ENCODE data around the gene SLC35G4.
"Not testable (repeated sequence)": the region's sequence is repeated elsewhere in the genome, so short reads cannot be mapped to it uniquely, and the experiment has no call there.

Gene SLC35G4

DNA sequence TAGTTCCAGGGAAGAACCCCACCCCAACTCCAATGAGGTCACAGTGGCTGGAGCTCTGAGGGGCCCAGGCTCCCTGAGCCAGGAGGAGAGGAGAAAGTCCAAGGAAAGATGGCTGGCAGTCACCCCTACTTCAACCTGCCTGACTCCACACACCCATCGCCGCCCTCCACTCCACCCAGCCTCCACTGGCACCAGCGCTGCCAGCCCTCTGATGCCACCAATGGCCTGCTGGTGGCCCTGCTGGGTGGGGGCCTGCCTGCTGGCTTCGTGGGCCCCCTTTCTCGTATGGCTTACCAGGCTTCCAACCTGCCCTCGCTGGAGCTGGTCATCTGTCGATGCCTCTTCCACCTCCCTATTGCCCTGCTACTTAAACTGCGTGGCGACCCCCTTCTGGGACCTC lies at the start of gene SLC35G4:
Gene SLC35G4, plus strand, starts transcription at position 109 of the 400 bp plus-strand sequence. Its CDS starts 0 bp downstream, at position 109.
- not testable (repeated sequence) for DNase-seq (ENCODE audit: low read depth in 2 of 2)

DNA sequence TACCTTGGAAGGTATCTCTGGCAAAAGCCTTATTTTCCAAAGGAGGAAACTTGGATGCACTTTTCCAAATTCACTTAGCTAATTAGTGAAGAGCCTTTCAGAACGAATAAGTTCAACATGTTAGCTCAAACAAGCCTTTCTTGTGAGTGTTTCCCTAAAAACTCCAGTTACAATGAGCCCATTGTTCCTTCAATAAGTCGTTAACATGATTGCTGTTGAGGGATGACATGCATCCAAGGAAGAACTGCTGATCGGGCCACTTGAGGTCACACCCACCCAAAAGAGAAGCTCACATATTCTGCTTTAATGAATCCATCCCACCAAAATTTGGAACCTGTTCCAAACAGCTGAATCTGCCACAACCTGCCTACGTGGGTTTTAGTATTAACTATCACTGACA lies 48.1 kb upstream of the SLC35G4 start:
- DNase-seq (ENCODE audit: low read depth in 2 of 2): no peak

DNA sequence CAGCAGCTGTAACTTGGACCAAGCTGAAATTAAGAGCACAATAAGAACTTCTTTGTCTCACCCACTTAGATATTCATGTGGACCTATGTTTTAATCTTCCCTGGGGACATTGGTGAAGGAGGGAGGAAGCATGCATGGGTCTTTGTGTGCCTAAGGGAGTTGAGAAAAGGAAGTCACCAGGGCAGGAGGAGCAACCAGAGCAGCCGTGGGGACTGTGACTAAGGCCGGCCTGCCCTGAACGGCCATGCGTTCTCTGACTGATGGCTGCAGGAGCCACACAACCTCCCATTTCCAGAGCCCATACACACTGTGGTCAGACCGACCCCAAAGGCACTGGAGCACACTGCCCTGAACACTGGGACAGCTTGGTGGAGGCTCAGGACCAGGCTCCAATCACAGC lies 43.7 kb upstream of the SLC35G4 start:
- no peak for DNase-seq (ENCODE audit: low read depth in 2 of 2)

DNA sequence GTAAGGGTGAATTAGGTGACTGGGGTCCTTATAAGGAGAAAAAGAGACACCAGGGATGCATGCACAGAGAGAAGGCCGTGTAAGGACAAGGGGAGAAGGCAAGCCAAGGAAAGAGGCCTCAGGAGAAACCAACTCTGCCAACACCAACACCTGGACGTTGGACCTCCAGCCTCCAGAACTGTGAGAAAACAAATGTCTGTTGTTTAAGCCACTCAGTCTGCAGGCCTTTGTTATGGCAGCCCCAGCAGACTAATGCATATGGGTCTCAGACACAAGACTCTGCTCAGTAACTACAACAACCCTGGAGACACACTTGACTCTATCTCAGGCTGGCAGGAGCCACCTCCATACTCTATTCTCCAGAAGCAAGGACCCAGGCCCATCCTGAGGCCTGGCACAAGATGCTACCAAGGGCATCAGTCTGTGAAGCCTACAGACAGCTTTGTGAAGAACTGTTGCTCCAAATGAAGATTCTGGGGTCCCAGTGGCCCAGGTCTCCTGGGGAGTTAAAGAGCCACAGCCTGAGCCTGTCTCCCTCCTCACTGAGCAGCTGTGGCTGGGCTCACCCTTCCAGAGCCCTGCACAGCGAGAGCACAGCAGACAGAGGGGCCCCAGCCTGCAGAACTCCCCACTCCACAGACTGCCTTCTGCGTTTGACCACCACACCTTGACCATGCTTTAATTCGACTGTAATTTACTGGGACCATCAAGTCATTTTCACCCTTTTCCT lies 43.0 kb upstream of the SLC35G4 start:
- no peak for DNase-seq (ENCODE audit: low read depth in 2 of 2)

DNA sequence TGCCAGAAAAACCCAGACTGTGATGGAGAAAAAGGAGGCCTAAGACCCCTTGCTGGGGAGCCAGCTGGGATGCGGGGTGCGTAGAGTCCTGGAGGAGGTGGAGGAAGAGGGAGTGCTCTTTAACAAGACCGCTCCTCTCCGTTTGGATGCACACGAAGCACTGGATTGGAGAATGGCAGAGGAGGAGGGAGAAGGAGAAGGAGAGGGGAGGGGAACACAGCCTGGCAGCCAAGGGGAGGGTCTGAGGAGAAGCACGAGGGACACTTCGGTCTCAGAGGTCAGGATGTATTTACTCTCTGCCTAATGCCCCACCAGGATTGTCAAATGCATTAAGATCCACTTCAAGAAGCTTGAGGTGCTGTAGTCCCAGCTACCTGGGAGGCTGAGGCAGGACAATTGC lies 42.0 kb upstream of the SLC35G4 start:
- DNase-seq (ENCODE audit: low read depth in 2 of 2): no peak

DNA sequence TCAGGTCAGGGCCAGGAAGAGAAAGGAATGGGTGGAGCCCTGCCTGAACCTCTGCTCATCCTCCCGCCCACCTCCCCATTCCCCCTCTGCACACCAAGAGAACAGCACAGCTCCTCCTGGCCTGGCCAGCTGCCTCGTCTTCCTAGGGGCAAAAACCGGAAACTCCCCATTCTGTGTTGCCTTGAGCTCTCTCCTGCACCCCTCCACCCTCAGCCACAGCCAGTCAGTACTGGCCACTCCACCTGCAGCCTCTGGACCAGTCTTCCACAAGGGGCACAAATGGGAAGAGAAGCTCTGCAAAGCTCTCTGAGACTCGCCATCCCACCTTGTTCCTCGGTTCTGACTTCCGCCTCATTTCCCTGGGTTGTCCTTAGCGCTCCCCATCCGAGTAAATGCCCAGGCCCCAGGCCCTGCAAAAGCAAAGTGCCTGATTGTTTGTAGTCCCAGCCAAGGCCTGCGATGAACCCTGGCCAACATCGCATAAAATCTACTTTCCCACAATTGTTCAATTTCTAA lies 39.3 kb upstream of the SLC35G4 start:
- DNase-seq (ENCODE audit: low read depth in 2 of 2): no peak

DNA sequence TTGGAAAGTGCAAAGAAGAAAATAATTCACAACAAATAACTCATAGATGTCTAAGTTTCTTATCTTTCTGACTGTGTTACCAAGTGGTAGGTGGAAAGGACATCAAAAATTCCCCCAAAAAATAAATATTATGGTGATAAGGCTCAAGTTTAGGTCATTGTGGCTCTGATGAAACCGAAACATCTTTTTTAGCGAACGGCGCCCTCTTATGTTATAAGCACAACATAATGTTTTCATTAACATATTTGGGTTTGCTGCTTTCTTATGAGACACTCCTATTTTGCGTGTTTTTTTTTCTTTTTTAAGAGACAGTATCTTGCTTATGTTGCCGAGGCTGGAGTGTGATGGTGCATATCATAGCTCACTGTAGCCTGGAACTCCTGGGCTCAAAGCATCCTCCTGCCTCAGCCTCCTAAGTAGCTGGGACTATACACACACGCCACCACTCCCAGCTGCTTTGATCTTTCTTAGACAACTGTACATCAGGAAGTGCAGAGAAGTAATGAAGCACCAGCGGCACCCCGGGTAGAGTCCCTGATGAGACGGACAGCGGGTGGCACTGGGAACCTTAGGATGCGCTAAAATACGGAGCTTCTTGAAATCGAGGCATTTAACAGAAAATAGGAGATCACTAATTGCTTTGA lies 38.5 kb upstream of the SLC35G4 start:
- no peak for DNase-seq (ENCODE audit: low read depth in 2 of 2)

DNA sequence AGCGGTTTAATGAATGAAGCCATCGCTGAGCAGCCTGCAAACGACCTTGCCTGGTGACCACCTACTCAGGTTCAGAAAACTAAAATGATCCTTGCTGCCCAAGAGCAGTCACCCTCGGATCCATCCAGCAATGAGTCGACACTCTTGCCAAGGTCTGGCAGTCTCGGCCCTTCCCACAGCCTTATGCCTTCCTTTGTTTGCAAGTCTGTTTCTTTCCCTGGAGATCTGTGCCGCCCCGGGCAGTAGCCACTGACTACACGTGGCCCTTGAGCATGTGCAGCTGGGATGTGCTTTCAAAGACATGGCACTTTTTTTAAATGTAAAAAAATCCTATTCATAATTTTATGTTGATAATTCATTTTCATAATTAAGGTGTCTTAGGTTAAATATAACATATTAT lies 37.2 kb upstream of the SLC35G4 start:
- DNase-seq (ENCODE audit: low read depth in 2 of 2): no peak

DNA sequence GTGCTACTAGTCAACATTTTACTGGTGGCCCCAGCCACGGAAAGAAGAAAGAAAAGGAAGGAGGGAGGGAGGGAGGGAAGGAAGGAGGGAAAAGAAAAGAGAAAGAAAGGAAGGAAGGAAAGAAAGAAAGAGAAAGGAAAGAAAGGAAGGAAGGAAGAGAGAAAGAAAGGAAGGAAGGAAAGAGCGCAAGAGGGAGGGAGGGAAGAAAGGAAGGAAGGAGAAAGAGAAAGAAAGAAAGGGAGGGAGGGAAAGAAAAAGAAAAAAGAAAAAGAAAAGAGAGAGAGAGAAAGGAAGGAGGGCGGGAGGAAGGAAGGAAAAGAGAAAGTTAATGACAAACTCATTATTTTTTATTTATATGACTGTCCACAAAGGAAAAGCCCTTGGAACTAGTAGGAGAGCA lies 34.9 kb upstream of the SLC35G4 start:
- no peak for DNase-seq (ENCODE audit: low read depth in 2 of 2)

DNA sequence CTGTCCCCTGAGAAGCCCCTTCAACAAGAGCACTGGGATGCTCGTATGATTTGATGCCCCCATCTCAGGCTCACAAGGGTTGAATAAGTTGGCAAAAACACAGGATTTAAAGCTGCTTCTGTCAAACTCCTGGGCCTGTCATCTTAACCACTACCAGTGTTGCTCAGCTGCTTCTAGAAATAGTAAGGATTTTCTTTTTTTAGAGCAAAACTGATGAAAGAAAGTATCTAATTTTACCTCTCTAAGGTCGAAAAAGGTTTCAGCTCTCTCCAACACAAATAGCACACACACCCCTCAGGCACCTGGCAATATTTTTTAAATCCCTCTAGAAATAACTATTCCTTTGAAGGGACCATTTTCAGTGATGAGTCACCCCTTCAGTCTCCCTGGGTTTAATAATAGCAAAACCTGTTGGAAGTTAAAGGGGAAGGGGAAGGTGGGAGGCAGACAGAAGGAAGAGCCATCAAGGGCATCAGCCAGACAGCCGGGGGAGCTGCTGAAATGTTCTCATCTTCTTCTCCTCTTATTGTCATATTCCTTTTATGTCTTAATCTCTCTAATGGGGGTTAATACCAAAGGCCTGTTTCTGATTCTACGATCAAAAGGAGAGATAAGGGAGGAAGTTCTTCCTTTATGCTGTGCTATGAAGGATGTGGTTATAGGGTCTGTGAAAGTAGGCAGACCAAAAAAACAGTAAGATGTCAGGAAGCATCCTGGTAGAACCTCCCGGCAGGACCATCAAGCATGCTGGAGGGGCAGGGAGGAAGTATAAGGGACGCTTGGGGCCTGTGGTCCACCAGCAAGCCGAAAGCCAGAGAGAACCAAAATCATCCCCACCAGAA lies 31.9 kb upstream of the SLC35G4 start:
- DNase-seq (ENCODE audit: low read depth in 2 of 2): no peak

DNA sequence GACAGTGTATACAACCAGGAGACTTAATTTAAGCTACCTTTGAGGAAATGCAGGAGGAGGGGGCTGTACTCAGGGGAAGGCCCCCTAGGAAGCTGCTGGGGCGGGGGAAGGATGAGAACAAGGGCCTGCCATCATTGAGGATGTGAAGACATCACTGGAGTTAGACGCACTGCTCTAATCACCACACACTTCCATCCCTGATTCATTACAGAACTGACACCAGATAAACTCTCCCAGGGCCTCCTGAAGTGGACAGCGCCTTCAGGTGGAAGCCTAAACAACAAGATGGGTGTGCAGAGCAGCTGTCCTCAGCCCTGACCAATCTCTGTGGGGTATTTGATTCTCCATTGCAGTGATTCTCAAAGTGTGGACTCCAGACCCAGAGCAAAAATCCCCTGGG lies 30.6 kb upstream of the SLC35G4 start:
- DNase-seq (ENCODE audit: low read depth in 2 of 2): no peak

DNA sequence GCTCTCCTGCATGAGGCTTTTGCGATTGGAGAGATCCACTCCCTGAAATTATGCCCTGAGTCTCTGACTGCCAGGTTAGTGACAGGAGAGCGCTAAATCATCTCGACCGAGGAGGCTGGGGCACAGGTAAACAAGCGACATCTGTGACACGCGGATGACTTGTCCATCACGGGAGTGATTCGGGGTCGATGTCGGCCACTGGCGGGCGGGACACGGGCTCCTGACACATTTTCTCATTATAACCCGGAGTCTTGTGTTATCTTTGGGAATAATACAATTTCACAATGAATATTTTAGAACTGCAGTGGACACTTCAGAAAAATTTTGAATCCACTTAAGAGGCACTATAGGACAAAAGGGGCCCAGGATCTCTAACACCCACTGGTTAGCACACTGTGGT lies 29.5 kb upstream of the SLC35G4 start:
- no peak for DNase-seq (ENCODE audit: low read depth in 2 of 2)

DNA sequence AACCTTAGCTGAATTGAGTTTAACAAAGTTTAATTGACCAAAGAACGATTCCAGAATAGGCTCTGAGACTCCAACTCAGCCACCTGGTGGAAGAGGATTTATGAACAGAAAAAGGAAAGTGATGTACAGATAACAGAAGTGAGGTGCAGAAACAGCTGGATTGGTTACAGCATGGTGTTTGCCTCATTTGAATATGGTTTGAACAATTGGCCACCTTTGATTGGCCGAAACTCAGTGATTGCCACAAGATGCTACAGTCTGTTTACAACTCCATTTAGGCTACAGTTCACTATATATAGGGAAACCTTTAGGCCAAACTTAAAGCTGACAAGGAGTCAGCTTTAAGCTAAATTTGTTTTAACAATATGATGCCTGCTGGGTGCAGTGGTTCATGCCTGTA lies 28.1 kb upstream of the SLC35G4 start:
- no peak for DNase-seq (ENCODE audit: low read depth in 2 of 2)

DNA sequence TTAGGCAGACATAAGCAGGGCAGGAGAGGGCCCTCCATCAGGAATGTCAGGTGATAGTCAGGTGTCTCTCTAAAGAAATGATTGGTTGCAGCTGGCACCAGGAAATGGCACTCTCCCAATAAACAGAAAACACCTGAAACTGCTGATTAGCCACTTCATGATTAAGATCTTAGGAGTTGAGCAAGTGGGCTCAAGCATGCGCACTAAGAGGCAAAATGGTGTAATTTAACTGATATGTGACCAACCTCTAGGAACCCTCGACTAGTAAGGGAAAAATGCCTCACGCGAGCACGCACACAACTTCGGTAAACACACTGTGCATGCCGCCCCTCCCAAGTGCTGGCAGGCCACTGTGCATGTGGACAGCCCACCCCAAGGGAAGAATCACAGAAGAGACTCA lies 23.8 kb upstream of the SLC35G4 start:
- no peak for DNase-seq (ENCODE audit: low read depth in 2 of 2)

DNA sequence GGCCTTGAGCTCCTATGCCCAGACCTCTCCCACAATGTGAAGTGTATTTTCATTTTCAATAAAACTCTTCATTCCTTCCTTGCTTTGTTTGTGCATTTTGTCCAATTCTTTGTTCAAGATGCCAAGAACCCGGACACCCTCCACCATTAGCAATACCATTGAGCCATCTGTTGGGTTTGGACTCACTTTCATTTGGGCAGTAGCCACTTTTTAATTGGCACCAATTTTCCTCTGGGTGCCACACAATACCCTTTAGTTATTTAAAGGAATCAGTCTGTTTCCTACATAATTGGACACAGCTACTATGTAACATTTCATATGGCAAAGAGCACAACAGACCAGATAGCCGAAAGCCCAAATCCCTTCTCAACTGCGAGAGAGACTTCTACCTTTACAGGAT lies 22.5 kb upstream of the SLC35G4 start:
- no peak for DNase-seq (ENCODE audit: low read depth in 2 of 2)

DNA sequence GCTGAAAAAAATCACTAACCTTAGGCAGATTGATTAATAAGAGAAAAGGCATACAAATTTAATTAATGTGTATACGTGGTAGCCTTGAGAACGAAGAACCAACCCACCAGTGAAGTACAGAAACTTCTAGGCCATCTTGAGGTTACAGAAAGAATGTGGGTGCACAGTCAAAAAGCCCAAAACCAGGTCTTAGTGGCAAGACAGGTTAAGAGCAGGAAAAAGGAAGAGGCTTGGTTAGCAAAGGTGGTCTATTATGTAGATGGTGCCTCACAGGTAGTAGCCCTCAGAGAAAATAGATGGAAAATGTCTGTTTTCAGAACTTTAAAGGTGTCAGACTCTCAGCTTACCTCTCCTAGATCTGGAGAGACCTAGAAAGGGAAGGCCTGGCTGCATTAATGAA lies 22.0 kb upstream of the SLC35G4 start:
- no peak for DNase-seq (ENCODE audit: low read depth in 2 of 2)

DNA sequence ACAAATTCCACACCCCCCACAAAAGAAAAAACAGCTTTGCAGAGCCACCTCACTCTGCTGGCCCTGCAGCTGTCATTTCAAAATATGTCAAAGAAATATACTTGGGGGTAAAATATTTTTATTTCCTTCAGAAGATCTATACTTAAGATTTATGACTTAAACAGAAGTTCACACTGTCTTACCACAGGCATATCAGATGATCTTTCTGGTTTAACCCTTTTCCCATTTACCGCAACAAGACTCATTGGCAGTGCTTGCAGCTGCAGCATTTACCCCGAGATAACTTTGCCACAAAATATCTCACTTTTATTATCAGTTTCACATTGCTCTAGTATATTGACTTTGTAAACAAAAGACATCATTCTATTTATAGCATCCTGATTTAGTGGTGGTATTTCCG lies 21.6 kb upstream of the SLC35G4 start:
- no peak for DNase-seq (ENCODE audit: low read depth in 2 of 2)

DNA sequence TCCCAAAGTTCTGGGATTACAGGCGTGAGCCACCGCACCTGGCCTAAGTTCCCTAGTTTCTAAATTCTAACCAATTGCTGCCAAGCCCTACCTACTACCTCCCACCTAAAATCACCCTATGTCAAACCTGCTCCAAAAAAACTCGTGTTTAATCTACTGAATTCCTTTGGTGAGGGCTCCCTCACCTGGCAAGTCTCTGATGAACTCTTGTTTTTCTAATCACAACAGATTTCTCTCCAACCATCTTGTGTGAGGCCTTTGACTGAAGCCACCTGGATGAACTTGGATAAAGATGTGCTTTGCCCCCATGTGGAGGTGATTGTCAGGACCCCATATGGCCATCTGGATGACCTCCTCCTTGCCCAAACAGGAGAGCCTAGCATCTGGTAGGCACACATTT lies 17.4 kb upstream of the SLC35G4 start:
- no peak for DNase-seq (ENCODE audit: low read depth in 2 of 2)

DNA sequence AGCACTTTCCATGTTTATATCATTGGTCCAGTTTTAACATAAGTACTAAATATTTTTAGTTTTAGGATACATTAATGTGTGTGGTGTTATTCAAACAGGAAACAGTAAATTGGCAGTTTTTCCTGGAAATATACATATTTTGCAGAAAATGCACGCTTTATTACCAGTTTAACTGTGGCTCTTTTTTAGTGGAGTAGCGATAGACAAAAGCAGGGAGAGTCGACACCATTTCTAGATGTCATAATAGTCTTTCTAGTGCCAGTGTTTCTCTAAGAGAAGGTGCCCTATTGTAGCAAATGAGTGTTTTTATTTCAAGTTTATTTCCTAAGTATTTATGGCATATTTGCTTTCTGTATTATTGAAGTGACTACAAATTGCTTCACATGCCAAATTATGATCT lies 9.1 kb upstream of the SLC35G4 start:
- no peak for DNase-seq (ENCODE audit: low read depth in 2 of 2)

DNA sequence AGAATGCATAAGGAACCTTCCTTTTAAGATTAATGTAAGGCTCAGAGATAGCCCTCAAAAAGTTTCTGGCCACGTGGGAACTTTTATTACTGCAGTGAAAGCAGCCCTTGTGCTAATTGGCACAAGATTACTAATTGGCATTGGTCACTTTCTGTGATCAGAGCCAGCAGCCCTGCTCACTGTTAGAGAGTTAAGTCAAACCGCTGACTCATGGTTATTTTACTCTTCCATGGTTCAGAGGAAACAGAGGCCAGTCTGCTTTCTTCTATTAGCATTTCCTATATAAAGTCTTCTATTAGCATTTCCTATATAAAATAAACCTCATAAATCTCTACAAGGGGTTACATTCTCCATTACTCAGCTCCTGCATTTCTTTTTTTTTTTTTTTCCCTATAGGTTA lies 1.5 kb upstream of the SLC35G4 start:
- DNase-seq (ENCODE audit: low read depth in 2 of 2): no peak

DNA sequence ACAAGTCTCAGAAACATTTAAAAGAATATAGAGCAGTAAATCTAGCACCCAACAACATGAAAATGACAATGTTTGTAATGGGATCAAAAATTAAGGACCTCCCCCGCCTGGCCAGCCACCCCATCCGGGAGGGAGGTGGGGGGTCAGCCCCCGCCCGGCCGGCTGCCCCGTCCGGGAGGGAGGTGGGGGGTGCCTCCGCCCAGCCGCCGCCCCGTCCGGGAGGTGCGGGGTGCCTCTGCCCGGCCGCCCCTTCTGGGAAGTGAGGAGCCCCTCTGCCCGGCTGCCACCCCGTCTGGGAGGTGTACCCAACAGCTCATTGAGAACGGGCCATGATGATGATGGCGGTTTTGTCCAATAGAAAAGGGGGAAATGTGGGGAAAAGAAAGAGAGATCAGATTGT lies 778 bp upstream of the SLC35G4 start:
- not testable (repeated sequence) for DNase-seq (ENCODE audit: low read depth in 2 of 2)

DNA sequence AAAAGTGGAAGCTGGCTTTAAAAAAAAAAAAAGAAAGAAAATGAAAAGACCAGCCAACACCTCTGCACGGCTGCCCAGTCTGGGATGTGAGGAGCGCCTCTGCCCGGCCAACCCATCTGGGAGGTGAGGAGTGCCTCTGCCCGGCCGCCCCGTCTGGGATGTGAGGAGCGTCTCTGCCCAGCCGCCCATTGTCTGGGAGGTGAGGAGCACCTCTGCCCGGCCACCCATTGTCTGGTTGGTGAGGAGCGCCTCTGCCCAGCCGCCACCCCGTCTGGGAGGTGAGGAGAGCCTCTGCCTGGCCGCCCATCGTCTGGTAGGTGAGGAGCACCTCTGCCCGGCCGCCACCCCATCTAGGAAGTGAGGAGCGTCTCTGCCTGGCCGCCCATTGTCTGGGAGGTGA lies 3.7 kb downstream of the SLC35G4 start:
- not testable (repeated sequence) for DNase-seq (ENCODE audit: low read depth in 2 of 2)

DNA sequence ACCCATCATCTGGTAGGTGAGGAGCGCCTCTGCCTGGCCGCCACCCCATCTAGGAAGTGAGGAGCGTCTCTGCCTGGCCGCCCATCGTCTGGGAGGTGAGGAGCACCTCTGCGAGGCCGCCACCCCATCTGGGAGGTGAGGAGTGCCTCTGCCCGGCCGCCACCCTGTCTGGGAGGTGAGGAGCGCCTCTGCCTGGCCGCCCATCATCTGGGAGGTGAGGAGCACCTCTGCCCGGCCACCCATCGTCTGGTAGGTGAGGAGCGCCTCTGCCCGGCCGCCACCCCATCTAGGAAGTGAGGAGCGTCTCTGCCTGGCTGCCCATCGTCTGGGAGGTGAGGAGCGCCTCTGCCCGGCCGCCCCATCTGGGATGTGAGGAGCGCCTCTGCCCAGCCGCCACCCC lies 4.2 kb downstream of the SLC35G4 start:
- DNase-seq (ENCODE audit: low read depth in 2 of 2): not testable (repeated sequence)

Data from stimulated activated CD8-positive, alpha-beta memory T cell treated with anti-CD3 and anti-CD28 coated beads, Interleukin-7, amount 100 ng/mL, for 4 hours (primary cell).